ENCODE results near the gene NR5A1. TPM values are rescaled to one million over a fixed set of nuclear protein-coding genes. Genes with fewer than 3 reads are reported as not detected.

Gene NR5A1
- total RNA-seq, 4 donors from 2014 or later: not detected

DNA sequence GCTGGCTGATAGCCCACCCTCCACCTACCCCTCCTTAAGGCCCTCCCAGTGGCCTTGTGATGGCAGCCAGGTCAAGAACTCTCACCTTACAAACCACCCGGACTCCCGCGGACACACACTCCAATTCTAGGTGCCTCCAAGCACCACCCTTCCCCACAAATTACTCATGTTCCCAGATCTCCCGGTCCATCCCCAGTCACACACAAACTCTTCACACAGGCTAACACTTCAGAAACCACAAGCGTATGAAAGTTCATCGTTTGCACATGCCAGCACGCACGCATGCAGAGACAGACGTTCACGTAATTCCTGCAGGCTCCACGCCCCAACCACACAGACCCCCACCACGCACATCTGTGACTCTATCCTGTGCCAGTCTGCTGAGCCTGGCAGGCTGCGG is 18.0 kb downstream of the NR5A1 start:
- intact Hi-C loops (cut with DNase I; ENCODE audit: low total_unique reads): no loop called here

DNA sequence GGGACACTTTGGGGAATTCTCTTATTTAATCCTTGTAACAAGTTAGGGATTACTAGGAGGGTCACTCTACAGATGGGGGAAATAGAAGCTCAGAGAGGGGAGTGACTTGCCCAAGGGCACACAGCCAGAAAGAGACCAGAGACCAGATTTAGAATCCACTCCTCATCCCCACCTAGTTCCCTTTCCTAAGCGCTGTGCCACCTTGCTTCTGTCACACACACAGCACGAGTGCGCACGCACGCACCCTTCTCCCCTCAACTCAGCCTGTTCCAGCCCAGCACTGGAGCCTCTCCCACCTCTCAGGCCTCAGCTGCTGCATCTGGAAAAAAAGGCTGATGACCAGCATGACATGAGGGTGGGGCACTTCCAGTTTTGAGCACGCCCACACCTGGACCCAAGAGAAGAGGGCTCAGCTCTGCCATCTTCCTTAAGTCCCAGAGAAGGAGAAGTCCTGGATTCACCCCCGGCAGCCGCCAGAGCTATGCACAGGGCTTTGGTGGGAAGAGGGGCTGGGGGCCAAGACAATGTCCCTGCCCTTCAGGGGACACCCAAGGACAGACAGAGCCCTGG is 18.5 kb downstream of the NR5A1 start:
- Histone ChIP-seq H3K36me3 (no peaks in the 10 kb centered on the region), H3K4me1 (no peaks in the 10 kb centered on the region), H3K4me3 (no peak overlapping the region), H3K27me3 (peaks cover 58% of the 10 kb centered on the region), H3K27ac (no peak overlapping the region), H3K9me3 (no peaks in the 10 kb centered on the region)
- intact Hi-C loops (cut with DNase I; ENCODE audit: low total_unique reads): no loop called here
- in situ Hi-C loops (cut with MboI; ENCODE audit: low pct_ligation_motif_present in 1 of 4, low pct_unique_long_range_greater_than_20kb in 1 of 4, low sequenced_read_pairs in 3 of 4): no loop called here
- WGBS, 2 donors (ENCODE audit: low coverage in 1 of 2): 87% methylated on average over 8 of the region's 8 CpGs; no CpG with 5 or more reads in 1 of the 2 donors
- no peak for DNase-seq
- TF ChIP-seq, protein P1, sequence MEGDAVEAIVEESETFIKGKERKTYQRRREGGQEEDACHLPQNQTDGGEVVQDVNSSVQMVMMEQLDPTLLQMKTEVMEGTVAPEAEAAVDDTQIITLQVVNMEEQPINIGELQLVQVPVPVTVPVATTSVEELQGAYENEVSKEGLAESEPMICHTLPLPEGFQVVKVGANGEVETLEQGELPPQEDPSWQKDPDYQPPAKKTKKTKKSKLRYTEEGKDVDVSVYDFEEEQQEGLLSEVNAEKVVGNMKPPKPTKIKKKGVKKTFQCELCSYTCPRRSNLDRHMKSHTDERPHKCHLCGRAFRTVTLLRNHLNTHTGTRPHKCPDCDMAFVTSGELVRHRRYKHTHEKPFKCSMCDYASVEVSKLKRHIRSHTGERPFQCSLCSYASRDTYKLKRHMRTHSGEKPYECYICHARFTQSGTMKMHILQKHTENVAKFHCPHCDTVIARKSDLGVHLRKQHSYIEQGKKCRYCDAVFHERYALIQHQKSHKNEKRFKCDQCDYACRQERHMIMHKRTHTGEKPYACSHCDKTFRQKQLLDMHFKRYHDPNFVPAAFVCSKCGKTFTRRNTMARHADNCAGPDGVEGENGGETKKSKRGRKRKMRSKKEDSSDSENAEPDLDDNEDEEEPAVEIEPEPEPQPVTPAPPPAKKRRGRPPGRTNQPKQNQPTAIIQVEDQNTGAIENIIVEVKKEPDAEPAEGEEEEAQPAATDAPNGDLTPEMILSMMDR (IDR thresholded peaks at IDR 0.05): no peak
- TF ChIP-seq POLR2AphosphoS5 (IDR thresholded peaks at IDR 0.05) (no peak), EP300 (IDR thresholded peaks at IDR 0.05; ENCODE audit: low read depth) (no peak), POLR2A (IDR thresholded peaks at IDR 0.05) (no peak)

More for the DNA sequence above, 18.0 kb downstream of the NR5A1 start:
- Histone ChIP-seq H3K4me3 (no peak overlapping the region), H3K4me1 (no peaks in the 10 kb centered on the region), H3K27me3 (peaks cover 56% of the 10 kb centered on the region), H3K36me3 (no peaks in the 10 kb centered on the region), H3K27ac (no peak overlapping the region), H3K9me3 (no peaks in the 10 kb centered on the region)
- WGBS, 2 donors (ENCODE audit: low coverage in 1 of 2): 77% methylated on average over 13 of the region's 13 CpGs; no CpG with 5 or more reads in 1 of the 2 donors
- TF ChIP-seq POLR2AphosphoS5 (IDR thresholded peaks at IDR 0.05): no peak
- TF ChIP-seq EP300 (IDR thresholded peaks at IDR 0.05; ENCODE audit: low read depth): no peak
- in situ Hi-C loops (cut with MboI; ENCODE audit: low pct_ligation_motif_present in 1 of 4, low pct_unique_long_range_greater_than_20kb in 1 of 4, low sequenced_read_pairs in 3 of 4): no loop called here
- no peak for DNase-seq

DNA sequence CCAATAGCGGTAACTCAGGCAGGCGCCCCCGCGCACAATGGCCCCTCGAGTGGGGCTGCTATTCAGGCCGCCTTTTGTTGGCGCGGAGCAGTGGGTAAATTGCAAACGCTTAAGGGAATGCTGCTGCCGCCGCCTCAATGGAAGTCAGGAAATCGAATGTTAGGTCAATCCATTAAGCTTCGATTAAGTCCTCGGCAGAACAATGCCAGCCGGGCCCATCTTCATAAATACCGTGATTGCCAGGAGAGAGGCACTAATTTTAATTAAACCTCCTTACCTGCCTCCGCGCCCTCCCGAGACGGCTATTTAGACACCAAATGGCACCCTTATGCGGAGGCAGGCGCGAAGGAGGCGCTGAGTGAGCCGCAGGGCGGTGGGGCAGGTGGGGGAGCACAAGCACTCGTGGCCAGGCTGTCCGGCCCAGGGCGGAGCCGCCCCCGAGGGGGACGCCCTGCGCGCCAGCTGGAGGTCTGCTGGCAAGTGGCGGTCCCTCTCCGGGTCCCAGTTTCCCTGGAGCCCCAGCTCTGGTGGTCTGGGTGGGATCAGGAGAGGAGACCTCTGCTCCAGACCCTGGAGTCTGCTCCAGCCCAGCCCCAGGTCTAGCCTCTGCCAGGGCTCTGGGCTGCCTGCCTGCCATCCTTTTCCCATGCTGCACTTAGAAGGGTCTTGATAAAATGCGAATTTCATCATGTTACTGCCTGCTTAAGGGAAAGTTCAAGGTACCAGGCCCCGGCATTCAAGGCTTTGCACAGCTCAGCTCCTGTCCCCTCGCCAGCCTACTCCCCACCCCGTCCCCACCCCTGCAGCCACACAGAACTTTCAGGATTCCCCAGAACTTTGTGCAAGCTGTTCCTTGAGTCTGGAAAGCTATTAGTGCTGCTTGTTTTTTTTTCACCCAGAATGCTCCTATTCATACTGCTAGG is 19.7 kb downstream of the NR5A1 start:
- no peaks in the 10 kb centered on the region for H3K4me1 ChIP-seq
- no peaks in the 10 kb centered on the region for H3K36me3 ChIP-seq
- H3K4me3 ChIP-seq: no peak overlapping the region
- H3K9me3 ChIP-seq: no peaks in the 10 kb centered on the region
- DNase-seq: no peak
- peaks cover 60% of the 10 kb centered on the region for H3K27me3 ChIP-seq
- in situ Hi-C loops (cut with MboI; ENCODE audit: low pct_ligation_motif_present in 1 of 4, low pct_unique_long_range_greater_than_20kb in 1 of 4, low sequenced_read_pairs in 3 of 4) (no loop called here), intact Hi-C loops (cut with DNase I; ENCODE audit: low total_unique reads) (no loop called here)
- H3K27ac ChIP-seq: no peak overlapping the region
- TF ChIP-seq POLR2AphosphoS5 (IDR thresholded peaks at IDR 0.05): no peak
- TF ChIP-seq POLR2A (IDR thresholded peaks at IDR 0.05): no peak
- TF ChIP-seq EP300 (IDR thresholded peaks at IDR 0.05; ENCODE audit: low read depth): no peak
- TF ChIP-seq, protein P1 (IDR thresholded peaks at IDR 0.05): no peak
- WGBS, 2 donors (ENCODE audit: low coverage in 1 of 2): 60% methylated on average over 39 of the region's 40 CpGs; no CpG with 5 or more reads in 1 of the 2 donors

GRCh38 chr9:124486778-124487259 is 20.4 kb downstream of the NR5A1 start:
- H3K27me3 ChIP-seq: peaks cover 67% of the 10 kb centered on the region
- H3K4me3 ChIP-seq: no peak overlapping the region
- intact Hi-C loops (cut with DNase I; ENCODE audit: low total_unique reads) (no loop called here), in situ Hi-C loops (cut with MboI; ENCODE audit: low pct_ligation_motif_present in 1 of 4, low pct_unique_long_range_greater_than_20kb in 1 of 4, low sequenced_read_pairs in 3 of 4) (no loop called here)
- no peak for DNase-seq
- H3K9me3 ChIP-seq: no peaks in the 10 kb centered on the region
- no peaks in the 10 kb centered on the region for H3K4me1 ChIP-seq
- TF ChIP-seq, protein P1 (IDR thresholded peaks at IDR 0.05): no peak
- no peak for TF ChIP-seq POLR2A (IDR thresholded peaks at IDR 0.05)
- TF ChIP-seq POLR2AphosphoS5 (IDR thresholded peaks at IDR 0.05): no peak
- TF ChIP-seq EP300 (IDR thresholded peaks at IDR 0.05; ENCODE audit: low read depth): no peak
- H3K36me3 ChIP-seq: no peaks in the 10 kb centered on the region
- WGBS, 2 donors (ENCODE audit: low coverage in 1 of 2): 62% methylated on average over 17 of the region's 17 CpGs; no CpG with 5 or more reads in 1 of the 2 donors
- H3K27ac ChIP-seq: no peak overlapping the region

Data from transverse colon (tissue), 4 donors.